ENCODE results near the gene BAG3.
"Not testable (repeated sequence)": the region's sequence is repeated elsewhere in the genome, so short reads cannot be mapped to it uniquely, and the experiment has no call there.

Gene BAG3

GRCh38 chr10:119650692-119651513, at the start of gene BAG3:
Gene BAG3 (plus strand): TSS chr10:119651380. CDS start chr10:119651676, 296 bp downstream.
- DNase-seq (ENCODE audit: low read depth in 3 of 3, low spot score in 1 of 3) = peak; percentile 54 to 78 (median 69)

DNA sequence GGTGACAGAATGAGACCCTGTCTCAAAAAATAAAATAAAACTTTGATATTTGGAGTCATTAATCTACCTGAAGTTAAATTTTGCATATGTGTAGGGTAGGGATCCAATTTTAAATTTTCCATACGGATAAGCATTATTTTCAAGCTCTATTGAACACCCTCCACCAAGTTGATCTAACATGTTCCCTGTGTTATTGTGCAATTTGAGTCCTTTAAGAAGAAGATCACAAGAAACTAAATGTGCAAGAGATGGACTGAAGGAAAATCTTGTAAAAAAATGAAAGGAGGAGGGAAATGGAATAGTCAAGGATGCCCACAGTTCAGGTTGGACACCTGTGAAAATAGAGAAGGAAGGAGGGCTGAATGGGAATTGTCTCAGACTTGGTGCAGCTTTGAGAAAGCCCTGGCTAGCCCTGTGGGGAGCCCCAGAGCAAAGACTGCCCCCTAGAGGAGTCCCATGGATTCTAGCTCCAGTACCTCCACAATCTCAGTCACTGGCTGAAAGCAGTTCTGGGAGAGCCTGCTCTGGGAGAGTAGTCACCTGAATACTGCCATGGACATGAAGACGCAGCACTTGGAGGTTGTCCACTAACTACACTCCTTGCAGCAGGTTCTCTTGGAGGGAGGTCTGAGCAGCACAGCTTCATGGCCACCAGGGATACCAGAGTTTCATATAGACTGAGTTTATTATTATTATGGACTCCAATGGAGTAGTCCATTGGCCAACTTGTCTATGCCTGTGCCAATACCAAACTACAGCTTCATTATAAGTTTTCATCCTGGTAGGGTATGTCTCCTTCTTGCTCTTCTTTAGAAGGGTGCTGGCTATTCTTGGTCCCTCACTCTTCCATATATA, 48.7 kb upstream of the BAG3 start:
- DNase-seq (ENCODE audit: low read depth in 3 of 3, low spot score in 1 of 3) = no peak

GRCh38 chr10:119604468-119604867, 46.7 kb upstream of the BAG3 start:
- no peak for DNase-seq (ENCODE audit: low read depth in 3 of 3, low spot score in 1 of 3)

DNA sequence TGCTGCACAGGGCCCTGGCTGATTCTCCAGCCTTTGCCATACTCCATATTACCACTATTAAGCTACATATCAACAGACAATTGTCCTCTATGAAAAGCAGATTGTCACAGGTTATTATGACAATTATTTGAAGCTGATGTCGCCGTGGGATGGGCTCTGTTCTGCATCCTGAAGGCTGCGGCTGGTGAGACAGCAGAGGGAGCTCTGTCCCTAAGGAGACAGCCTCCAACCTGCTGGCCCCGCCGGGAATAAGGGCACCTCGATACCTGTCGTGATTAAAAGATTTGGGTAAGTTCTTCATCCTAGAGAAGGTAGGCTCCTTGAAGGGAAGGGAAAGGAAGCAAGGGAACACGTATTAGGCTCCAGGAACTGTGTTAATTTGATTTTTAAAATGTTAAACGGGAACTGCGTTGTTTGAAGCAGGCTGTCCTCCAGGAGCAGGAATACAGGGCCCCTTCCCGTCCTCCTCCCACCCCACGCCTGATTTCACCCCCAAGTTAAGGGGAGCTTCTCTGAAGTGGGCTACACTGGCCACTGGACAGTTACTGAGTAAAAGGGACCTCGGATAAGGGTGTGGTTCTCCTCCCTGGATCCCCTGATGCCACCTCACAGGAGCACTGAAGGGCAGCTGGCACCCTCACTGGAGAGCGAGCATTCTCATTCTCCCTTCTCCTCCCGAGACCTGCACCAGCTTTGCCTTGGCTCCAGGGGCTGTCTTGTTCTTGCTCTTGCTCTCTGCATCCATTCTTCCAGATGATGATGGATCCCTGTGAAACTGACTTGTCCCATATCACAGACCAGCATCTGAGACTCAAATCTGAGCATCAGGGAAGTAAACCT, 42.6 kb upstream of the BAG3 start:
- DNase-seq (ENCODE audit: low read depth in 3 of 3, low spot score in 1 of 3) = no peak

DNA sequence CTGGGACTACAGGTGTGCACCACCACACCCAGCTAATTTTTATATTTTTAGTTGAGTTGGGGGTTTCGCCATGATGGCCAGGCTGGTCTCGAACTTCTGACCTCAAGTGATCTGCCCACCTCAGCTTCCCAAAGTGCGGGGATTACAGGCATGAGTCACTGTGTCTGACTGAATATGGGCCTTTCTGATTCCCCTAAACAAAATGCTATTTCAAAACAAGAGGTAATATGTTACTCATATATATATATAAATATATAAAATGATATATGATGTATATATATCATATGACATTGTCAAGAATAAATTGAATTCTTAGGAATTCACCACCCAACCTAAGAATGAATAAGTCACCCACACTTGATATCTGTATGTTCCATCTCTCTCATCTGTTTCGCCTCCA, 41.7 kb upstream of the BAG3 start:
- no peak for DNase-seq (ENCODE audit: low read depth in 3 of 3, low spot score in 1 of 3)

- DNase-seq (ENCODE audit: low read depth in 3 of 3, low spot score in 1 of 3) = no peak
These were observed 39.7 kb upstream of the BAG3 start for GRCh38 chr10:119611433-119611832.

GRCh38 chr10:119613741-119614140, 37.4 kb upstream of the BAG3 start:
- no peak for DNase-seq (ENCODE audit: low read depth in 3 of 3, low spot score in 1 of 3)

- no peak for DNase-seq (ENCODE audit: low read depth in 3 of 3, low spot score in 1 of 3)
These were observed 36.5 kb upstream of the BAG3 start for GRCh38 chr10:119614686-119615085.

GRCh38 chr10:119616882-119617570, 34.2 kb upstream of the BAG3 start:
- no peak for DNase-seq (ENCODE audit: low read depth in 3 of 3, low spot score in 1 of 3)

DNA sequence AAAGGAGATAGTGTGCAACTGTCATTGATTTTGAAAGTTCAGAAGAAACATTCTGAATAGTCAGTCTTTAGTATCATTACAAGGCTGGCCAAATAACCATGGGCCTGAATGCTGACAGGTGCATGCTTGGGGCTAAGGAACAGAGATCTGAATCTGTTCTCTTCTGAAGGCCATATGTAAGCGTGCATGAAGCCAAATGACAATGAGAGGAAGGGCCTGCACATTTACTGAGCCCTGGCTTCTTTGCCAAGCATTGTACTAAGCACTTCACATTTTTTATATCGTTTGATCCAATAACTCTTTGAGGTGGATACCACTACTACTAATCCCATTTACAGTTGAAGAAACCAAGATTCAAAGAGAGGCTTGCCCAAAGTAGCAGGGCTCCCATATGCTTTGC, 32.0 kb upstream of the BAG3 start:
- no peak for DNase-seq (ENCODE audit: low read depth in 3 of 3, low spot score in 1 of 3)

- DNase-seq (ENCODE audit: low read depth in 3 of 3, low spot score in 1 of 3) = not testable (repeated sequence)
These were observed 31.4 kb upstream of the BAG3 start for GRCh38 chr10:119619811-119620210.

GRCh38 chr10:119620241-119621077, 30.7 kb upstream of the BAG3 start:
- DNase-seq (ENCODE audit: low read depth in 3 of 3, low spot score in 1 of 3) = no peak

DNA sequence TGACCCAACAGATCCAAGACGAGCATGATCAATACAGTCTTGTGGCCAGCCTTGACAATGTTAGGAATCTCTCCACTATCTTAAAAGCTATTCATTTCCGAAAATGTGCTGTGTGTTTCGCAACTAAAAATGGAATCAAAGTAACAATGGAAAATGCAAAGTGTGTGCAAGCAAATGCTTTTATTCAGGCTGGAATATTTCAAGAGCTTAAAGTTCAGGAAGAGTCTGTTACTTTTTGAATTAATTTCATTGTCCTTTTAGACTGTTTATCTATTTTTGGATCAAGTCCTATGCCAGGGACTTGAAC, 30.1 kb upstream of the BAG3 start:
- no peak for DNase-seq (ENCODE audit: low read depth in 3 of 3, low spot score in 1 of 3)

DNA sequence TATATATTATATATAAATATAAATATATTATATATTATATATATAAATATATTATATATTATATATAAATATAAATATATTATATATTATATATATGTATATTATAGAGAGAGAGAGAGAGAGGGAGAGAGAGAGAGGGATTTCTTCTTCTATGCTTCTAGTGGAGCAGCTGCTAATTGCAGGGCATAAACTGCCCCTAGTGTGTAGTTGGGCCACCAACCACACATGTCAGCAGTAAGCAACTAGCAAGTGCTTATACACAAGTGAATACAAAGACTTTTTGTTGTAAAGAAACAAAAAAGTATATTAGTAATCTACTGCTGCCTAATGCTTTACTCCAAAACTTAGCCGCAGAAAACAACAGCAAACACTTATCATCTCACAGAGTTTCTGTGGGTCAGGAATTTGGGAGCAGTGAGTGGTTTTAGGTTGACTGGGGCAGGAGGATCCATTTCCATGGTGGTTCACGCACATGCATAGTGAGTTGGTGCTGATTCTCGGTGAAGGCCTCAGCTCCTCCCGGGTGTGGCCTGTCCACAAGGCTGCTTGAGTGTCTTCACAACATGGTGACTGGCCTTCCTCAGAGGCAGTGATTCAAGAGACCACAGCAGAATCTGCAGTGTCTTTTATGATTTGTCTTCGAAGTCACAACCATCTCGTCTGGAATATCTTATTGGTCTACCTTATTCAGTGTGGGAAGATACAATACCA, 25.5 kb upstream of the BAG3 start:
- no peak for DNase-seq (ENCODE audit: low read depth in 3 of 3, low spot score in 1 of 3)

DNA sequence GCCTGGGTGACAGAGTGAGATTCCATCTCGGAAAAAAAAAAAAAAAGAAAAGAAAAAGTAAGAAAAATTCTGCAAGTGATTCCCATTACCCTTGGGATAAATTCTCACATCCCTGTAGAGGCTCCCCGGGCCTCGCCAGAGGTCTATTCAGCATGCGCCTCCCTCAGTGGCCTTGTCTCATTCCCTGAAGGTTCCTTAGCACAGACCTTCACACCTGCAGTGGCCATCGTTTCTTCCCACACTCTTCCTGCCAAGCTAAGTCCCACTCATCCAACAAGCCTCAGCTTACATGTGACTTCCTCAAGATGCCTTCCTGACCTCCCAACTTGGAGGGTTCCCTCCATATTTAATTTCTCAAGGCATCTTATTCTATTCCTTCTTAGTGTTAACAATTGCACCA, 20.9 kb upstream of the BAG3 start:
- DNase-seq (ENCODE audit: low read depth in 3 of 3, low spot score in 1 of 3) = no peak

- DNase-seq (ENCODE audit: low read depth in 3 of 3, low spot score in 1 of 3) = no peak
These were observed 17.5 kb upstream of the BAG3 start for GRCh38 chr10:119633538-119634218.

- DNase-seq (ENCODE audit: low read depth in 3 of 3, low spot score in 1 of 3) = no peak
These were observed 17.0 kb upstream of the BAG3 start for GRCh38 chr10:119634219-119634544.

- DNase-seq (ENCODE audit: low read depth in 3 of 3, low spot score in 1 of 3) = no peak
These were observed 13.5 kb upstream of the BAG3 start for GRCh38 chr10:119637631-119638030.

- no peak for DNase-seq (ENCODE audit: low read depth in 3 of 3, low spot score in 1 of 3)
These were observed 12.2 kb upstream of the BAG3 start for GRCh38 chr10:119638982-119639381.

Data from stimulated activated CD4-positive, alpha-beta T cell treated with anti-CD3 and anti-CD28 coated beads, TNF-alpha, amount 100 ng/mL, for 1 hour (primary cell).